NB4 (cell line): Measurements from ENCODE around the gene GALM.

Experiments
- CTCF ChIP-seq: IDR thresholded peaks from one replicate; pipeline ENCODE4 v1.5.1; 2012; ENCODE audit warnings: low read depth, low read length
- MAX ChIP-seq: IDR thresholded peaks from 2 replicates; pipeline ENCODE4 v1.6.1; 2011; ENCODE audit warnings: low read depth, low read length
- POLR2A ChIP-seq: IDR thresholded peaks from 2 replicates; pipeline ENCODE4 v1.6.1; 2011; ENCODE audit warnings: mild to moderate bottlenecking; ENCODE audit not compliant: insufficient read length; ENCODE audit errors: extremely low read depth

GRCh38 chr2:38653380-38653714, 12.6 kb upstream of the GALM start:
- TF ChIP-seq CTCF (no peak), MAX (no peak), POLR2A (no peak)
